ENCODE results near the gene PYHIN1.

Gene PYHIN1

GRCh38 chr1:158931055-158931737, at the start of gene PYHIN1:
Gene PYHIN1 (plus strand): TSS chr1:158931552. CDS start chr1:158936911, 5,359 bp downstream.
- DNase-seq: no peak

- no peak for DNase-seq
These were observed 37.7 kb upstream of the PYHIN1 start for GRCh38 chr1:158893654-158894053.

DNA sequence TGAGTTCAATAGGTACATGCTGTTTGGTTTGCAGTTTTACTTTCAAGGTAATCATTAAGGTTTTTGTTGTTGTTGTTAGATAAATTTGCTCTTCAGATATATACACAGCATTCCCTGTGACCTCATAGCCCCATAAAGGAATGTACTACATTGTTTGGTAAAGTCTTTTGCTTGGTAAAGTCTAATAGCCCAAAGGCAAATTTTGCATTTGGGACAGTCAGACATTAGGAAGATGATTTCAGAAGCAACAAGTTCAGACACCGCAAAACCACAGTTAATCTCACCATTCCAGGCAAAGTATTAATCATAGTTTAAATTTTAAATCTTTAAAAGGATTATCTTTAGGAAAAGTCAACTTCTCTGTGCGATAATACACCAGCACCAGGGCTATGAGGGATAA, 32.6 kb upstream of the PYHIN1 start:
- no peak for DNase-seq

- no peak for DNase-seq
These were observed 29.7 kb upstream of the PYHIN1 start for GRCh38 chr1:158901623-158902022.

DNA sequence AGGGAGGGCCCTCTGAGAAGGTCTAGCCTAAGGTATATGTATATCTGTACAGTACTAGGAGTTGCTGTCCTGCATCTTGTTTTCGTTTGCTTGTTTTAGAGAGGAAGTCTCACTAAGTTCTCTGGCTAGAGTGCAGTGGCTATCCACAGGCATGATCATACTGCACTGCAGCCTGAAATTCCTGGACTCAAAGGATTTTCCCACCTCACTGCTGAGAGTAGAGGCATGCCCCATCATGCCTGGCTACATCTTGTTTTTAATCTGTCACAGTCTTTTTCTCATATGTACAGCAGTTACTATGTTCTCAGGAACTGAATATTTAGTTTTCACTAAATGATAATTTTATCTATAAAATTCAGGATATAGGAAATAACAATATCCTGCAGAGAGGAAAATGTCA, 15.3 kb upstream of the PYHIN1 start:
- DNase-seq: no peak

DNA sequence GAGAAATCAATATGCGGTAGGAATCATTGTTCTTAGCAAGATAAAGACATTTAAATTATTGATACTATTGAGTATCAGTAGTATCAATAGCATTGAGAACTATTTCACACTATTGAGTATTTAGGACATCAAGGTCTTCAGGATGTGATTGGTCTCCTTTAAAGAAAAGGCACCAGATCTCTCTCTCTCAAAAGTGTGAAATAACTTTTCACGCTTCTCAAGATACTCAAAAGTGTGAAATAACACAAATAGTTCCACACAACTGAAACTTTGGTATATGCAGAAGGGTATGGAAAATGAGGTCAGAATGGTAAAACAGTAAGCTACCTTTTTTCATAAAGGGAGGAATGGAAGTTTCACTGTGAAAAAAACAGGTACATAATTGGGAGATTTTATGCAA, 6.7 kb upstream of the PYHIN1 start:
- DNase-seq: no peak

DNA sequence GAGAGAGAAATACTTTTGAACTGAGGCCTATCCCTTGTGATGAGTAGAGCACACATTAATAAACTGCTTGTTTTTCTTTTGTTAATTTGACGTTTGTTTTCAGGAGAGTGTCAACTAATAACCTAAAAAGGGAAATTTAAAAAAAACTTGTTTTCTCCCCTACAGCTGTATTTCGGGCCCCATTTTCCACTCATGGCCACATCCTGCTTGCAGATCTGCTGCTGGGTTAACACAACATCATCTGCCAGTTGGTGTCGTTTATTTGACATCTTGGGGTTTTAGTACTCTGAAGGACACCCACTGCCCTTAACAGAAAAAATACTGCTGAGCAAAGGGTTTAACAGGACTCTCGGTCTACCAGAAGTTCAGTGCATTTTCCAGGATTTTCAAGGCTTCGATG, 848 bp upstream of the PYHIN1 start:
- DNase-seq: no peak

DNA sequence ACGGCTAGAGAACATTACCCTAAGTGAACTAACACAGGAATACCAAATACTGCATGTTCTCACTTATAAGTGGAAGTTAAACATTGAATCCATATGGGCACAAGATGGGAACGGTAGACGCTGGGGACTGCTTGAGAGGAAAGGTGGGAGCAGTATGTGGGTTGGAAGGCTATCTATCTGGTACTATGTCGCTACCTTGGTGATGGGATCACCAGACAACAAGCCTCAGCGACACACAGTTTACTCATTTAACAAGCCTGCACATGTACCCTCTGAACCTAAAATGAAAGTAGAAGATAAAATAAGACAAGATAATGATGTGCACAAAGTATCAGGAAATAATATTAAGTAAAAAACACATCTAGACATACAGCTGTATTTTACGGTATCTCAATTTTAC, 819 bp downstream of the PYHIN1 start:
- DNase-seq: no peak

GRCh38 chr1:158933621-158934020, 2.3 kb downstream of the PYHIN1 start:
- no peak for DNase-seq

GRCh38 chr1:158939180-158939579, 7.8 kb downstream of the PYHIN1 start:
- no peak for DNase-seq

DNA sequence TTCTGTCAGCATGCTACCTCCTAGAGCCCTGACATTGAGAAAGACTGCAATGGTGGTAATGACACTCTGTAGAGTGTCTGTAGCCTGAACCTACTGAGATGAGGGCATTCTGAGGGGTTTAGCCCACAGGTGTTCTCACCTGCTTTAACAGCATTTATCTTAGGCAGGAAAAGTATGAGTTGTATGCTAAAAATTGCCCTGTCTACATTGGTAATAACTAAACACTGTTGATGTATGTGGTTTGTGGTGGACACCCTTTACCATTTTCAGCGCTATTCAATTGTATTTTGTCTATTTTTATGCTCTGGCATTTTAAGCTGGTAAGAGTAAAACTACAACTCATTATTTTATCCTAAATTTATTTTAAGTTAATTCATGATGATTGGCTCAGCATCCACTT, 10.0 kb downstream of the PYHIN1 start:
- no peak for DNase-seq

DNA sequence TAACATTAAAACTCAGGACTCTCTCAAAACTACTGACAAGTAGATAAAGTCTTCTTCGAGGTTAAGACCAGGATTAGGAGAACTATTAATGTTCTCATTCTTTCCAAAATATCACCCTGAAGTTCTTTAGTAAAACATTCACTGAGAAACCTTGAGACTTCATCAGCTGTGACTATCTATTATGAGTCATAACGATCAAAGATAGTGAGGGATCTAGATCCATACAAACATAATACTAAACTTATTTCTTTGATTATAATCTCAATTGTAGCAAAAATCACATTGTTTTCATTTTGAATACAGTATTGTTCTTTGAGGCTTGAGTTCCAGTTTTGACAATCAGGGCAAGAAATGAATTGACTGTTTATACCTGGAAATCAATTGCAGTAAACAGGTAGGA, 11.1 kb downstream of the PYHIN1 start:
- no peak for DNase-seq

- DNase-seq: no peak
These were observed 11.7 kb downstream of the PYHIN1 start for GRCh38 chr1:158943059-158943458.

- DNase-seq: no peak
These were observed 13.7 kb downstream of the PYHIN1 start for GRCh38 chr1:158945061-158945460.

DNA sequence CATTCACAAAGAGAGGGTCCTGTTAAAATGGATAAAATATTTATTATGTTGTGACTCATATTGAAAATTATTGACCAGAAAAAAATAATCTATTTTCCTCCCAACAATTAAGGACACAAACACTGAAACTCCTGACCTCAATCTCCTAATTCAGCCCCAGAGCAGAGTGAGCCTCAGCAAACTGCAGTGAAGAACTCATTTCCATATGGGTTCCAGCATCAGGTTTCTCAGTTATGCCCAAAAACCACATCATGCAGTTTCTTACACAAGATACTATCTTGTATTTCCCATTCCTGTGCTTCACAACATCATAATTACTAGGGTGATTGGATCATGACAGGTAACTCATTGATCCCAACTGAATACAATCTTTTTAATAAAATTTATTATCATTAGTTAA, 15.4 kb downstream of the PYHIN1 start:
- no peak for DNase-seq

GRCh38 chr1:158951956-158952355, 20.6 kb downstream of the PYHIN1 start:
- DNase-seq: no peak

DNA sequence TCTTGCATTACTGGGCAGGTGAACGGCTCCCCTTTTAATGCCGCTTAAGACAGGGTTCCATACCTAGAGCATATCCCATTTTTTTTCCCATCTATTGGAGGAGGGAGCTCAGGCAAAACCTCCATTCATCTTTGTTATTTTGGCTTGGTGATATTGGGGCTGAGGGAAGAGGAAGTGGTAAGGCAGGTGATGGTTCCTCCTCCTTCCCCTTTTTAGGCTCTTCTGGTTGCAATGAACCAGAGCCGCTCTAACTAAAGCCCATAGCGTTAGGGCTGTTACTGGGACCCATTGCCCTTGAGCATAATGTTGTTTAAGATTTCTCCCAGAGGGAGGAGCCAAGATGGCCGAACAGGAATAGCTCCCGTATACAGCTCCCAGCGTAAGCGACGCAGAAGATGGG, 21.1 kb downstream of the PYHIN1 start:
- no peak for DNase-seq

DNA sequence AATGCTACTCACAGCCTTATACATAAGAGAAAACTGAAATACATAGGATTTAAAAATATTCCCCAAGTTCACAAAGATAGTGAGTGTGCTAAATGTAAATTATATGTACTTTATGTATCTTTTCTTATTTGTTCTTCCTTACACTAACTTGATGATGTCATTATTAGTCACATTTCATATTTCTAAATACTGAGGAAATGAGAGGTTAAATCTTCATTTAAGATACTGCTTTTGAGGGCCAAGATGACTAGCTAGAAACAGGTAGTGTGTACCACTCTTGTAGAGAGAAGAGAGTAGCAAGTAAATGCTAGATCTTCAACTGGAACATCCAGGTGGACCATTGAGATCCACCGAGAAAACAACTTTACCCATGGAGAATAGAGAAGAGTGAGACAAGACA, 29.8 kb downstream of the PYHIN1 start:
- no peak for DNase-seq

DNA sequence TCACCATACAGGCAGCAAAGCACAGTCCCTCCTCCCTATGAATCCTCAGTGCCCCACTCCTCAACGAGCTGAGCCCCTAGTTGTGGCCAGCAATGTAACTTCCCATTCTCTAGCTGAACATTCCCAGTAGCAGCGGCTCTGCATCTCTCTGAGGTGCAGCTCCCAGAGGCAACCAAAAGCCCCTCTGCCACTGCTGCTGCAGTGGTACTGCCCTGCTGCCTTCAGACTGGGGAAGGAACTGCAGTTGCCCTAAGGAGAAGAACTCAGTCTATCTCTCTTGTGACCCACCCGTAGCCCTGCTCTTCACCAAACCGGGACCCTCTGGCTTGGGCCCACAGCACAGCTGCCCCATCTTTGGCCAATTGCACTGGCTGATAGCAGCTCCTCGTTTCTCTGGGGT, 31.6 kb downstream of the PYHIN1 start:
- DNase-seq: no peak

DNA sequence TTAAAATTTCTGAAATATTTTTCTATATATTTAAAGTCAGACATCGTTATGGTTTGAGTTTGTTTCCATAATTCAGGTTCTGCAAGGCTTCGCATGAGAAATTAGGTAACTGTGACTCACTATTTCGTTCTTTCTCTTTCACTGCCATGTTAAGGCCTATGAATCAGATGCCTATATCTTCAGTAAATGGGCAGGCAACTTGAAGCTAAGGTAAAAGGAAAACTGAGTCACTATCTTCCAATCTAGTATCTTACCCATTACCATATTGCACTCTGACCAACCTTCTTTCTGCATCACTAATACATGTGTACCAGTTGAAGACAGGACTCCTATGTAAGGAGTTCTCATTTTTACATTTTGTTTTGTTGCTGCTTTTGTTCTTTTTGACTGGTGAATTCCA, 37.8 kb downstream of the PYHIN1 start:
- no peak for DNase-seq

DNA sequence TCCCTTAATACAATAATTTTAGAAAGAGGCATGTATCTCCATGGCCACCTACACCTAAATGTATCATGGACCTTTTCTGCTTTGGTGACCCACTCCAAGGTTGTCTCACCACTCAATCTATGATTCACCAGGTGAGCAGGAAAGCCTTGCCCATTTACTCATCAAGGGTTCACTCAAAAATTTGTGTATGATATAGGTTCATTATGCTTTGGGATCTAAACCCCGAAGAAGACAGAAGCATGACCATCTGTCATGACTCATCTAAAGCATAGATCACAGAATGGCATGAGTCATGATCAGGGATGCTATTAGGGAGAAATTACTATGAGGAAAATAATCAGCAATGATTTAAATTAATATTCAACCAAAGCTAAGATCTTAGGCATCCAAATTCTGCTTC, 38.5 kb downstream of the PYHIN1 start:
- no peak for DNase-seq

- no peak for DNase-seq
These were observed 41.5 kb downstream of the PYHIN1 start for GRCh38 chr1:158972841-158973240.

GRCh38 chr1:158976219-158976618, 44.9 kb downstream of the PYHIN1 start:
- no peak for DNase-seq

GRCh38 chr1:158978730-158979129, 47.4 kb downstream of the PYHIN1 start:
- no peak for DNase-seq

GRCh38 chr1:158979229-158979628, 47.9 kb downstream of the PYHIN1 start:
- no peak for DNase-seq

DNA sequence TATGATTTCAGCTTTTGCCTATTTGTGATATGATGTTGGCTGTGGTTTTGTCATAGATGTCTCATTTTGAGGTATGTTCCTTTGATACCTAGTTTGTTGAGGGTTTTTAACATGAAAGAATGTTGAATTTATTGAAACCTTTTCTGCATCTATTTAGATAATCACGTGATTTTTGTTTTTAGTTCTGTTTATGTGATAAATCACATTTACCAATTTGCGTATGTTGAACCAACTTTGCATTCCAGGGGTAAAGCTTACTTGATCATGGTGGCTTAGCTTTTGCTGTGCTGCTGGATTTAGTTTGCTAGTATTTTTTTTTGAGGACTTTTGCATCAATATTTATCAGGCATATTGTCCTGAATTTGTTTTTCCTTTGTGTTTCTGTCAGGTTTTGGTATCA, 51.9 kb downstream of the PYHIN1 start:
- no peak for DNase-seq

Measured in bone marrow (tissue), 2 donors.